ENCODE data around the gene FUCA1. TPM values are rescaled to one million over a fixed set of nuclear protein-coding genes. Genes with fewer than 3 reads are reported as not detected.

The FUCA1 gene
- total RNA-seq = 5.6 and 9.0 TPM in 2 replicates

GRCh38 chr1:23867895-23868556 is at the start of gene FUCA1:
FUCA1 (minus strand) TSS chr1:23868290; CDS start chr1:23868286, 4 bp downstream.

GRCh38 chr1:23913212-23913880 is 45.3 kb upstream of the FUCA1 start, which contains the start of gene CNR2:
CNR2 (minus strand) TSS chr1:23913362; CDS start chr1:23875617, 37,745 bp downstream.

GRCh38 chr1:23825076-23825761 is 42.9 kb downstream of the FUCA1 start, which contains the start of gene HMGCL:
HMGCL (minus strand) TSS chr1:23825429; CDS start chr1:23825415, 14 bp downstream.

GRCh38 chr1:23800400-23801337 is 67.4 kb downstream of the FUCA1 start, which contains the start of gene GALE:
GALE (minus strand) TSS chr1:23800754; CDS start chr1:23799007, 1,747 bp downstream.

Other genes with a start within 250 kb of the FUCA1 start
- 1,611 and 1,698 TPM in 2 replicates for gene RPL11, start 176.5 kb downstream of the FUCA1 start, total RNA-seq
- gene ELOA, start 124.8 kb downstream of the FUCA1 start, total RNA-seq = 16.5 and 17.9 TPM in 2 replicates
- 28.2 and 34.9 TPM in 2 replicates for gene PITHD1, start 89.9 kb downstream of the FUCA1 start, total RNA-seq
- 29.3 and 36.1 TPM in 2 replicates for gene LYPLA2, start 77.1 kb downstream of the FUCA1 start, total RNA-seq
- gene GALE, start 67.5 kb downstream of the FUCA1 start, total RNA-seq = 11.4 and 13.4 TPM in 2 replicates
- gene HMGCL, start 42.9 kb downstream of the FUCA1 start, total RNA-seq = 52.0 and 53.9 TPM in 2 replicates
- not detected in 2 replicates for gene CNR2, start 45.1 kb upstream of the FUCA1 start, total RNA-seq
- gene PNRC2, start 91.5 kb upstream of the FUCA1 start, total RNA-seq = 70.0 and 78.8 TPM in 2 replicates
- 64.3 and 72.6 TPM in 2 replicates for gene SRSF10, start 112.0 kb upstream of the FUCA1 start, total RNA-seq
- 0.09 TPM in 1 of 2 replicates, not detected in the other for gene MYOM3, start 243.8 kb upstream of the FUCA1 start, total RNA-seq

Data from smooth muscle cell of bladder (primary cell).